ENCODE data around the gene SH3TC2.

Gene SH3TC2

GRCh38 chr5:149036970-149037369 is 25.9 kb downstream of the SH3TC2 start:
- in situ Hi-C loops (cut with HindIII; ENCODE audit: low pct_unique_long_range_greater_than_20kb, low sequenced_read_pairs): no loop called here
- DNase-seq (ENCODE audit: low read depth in 1 of 2, low spot score in 1 of 2): no peak
- TF ChIP-seq JUND (IDR thresholded peaks at IDR 0.05; ENCODE audit: low read depth): no peak

- TF ChIP-seq JUND (IDR thresholded peaks at IDR 0.05; ENCODE audit: low read depth): no peak
- in situ Hi-C loops (cut with HindIII; ENCODE audit: low pct_unique_long_range_greater_than_20kb, low sequenced_read_pairs): no loop called here
- DNase-seq (ENCODE audit: low read depth in 1 of 2, low spot score in 1 of 2): no peak
Measured at GRCh38 chr5:149036168-149036567, 26.7 kb downstream of the SH3TC2 start.

GRCh38 chr5:149035372-149035790 is 27.5 kb downstream of the SH3TC2 start:
- in situ Hi-C loops (cut with HindIII; ENCODE audit: low pct_unique_long_range_greater_than_20kb, low sequenced_read_pairs): no loop called here
- TF ChIP-seq JUND (IDR thresholded peaks at IDR 0.05; ENCODE audit: low read depth): no peak
- peak; percentile 60 to 84 for DNase-seq (ENCODE audit: low read depth in 1 of 2, low spot score in 1 of 2)

- in situ Hi-C loops (cut with HindIII; ENCODE audit: low pct_unique_long_range_greater_than_20kb, low sequenced_read_pairs): no loop called here
- TF ChIP-seq JUND (IDR thresholded peaks at IDR 0.05; ENCODE audit: low read depth): no peak
- no peak for DNase-seq (ENCODE audit: low read depth in 1 of 2, low spot score in 1 of 2)
Measured at GRCh38 chr5:149030838-149031397, 31.9 kb downstream of the SH3TC2 start.

- DNase-seq (ENCODE audit: low read depth in 1 of 2, low spot score in 1 of 2): peak in 1 of 2 experiments; percentile 34
- in situ Hi-C loops (cut with HindIII; ENCODE audit: low pct_unique_long_range_greater_than_20kb, low sequenced_read_pairs): no loop called here
- TF ChIP-seq JUND (IDR thresholded peaks at IDR 0.05; ENCODE audit: low read depth): no peak
Measured at GRCh38 chr5:149030392-149030791, 32.5 kb downstream of the SH3TC2 start.

GRCh38 chr5:149028984-149029383 is 33.9 kb downstream of the SH3TC2 start:
- DNase-seq (ENCODE audit: low read depth in 1 of 2, low spot score in 1 of 2): no peak
- TF ChIP-seq JUND (IDR thresholded peaks at IDR 0.05; ENCODE audit: low read depth): no peak
- in situ Hi-C loops (cut with HindIII; ENCODE audit: low pct_unique_long_range_greater_than_20kb, low sequenced_read_pairs): no loop called here

- no peak for TF ChIP-seq JUND (IDR thresholded peaks at IDR 0.05; ENCODE audit: low read depth)
- in situ Hi-C loops (cut with HindIII; ENCODE audit: low pct_unique_long_range_greater_than_20kb, low sequenced_read_pairs): no loop called here
- no peak for DNase-seq (ENCODE audit: low read depth in 1 of 2, low spot score in 1 of 2)
Measured at GRCh38 chr5:149028161-149028560, 34.7 kb downstream of the SH3TC2 start.

- no peak for DNase-seq (ENCODE audit: low read depth in 1 of 2, low spot score in 1 of 2)
- in situ Hi-C loops (cut with HindIII; ENCODE audit: low pct_unique_long_range_greater_than_20kb, low sequenced_read_pairs): no loop called here
- no peak for TF ChIP-seq JUND (IDR thresholded peaks at IDR 0.05; ENCODE audit: low read depth)
Measured at GRCh38 chr5:149027636-149028035, 35.2 kb downstream of the SH3TC2 start.

GRCh38 chr5:149024943-149025342 is 37.9 kb downstream of the SH3TC2 start:
- DNase-seq (ENCODE audit: low read depth in 1 of 2, low spot score in 1 of 2): no peak
- in situ Hi-C loops (cut with HindIII; ENCODE audit: low pct_unique_long_range_greater_than_20kb, low sequenced_read_pairs): no loop called here
- TF ChIP-seq JUND (IDR thresholded peaks at IDR 0.05; ENCODE audit: low read depth): no peak

- in situ Hi-C loops (cut with HindIII; ENCODE audit: low pct_unique_long_range_greater_than_20kb, low sequenced_read_pairs): no loop called here
- no peak for TF ChIP-seq JUND (IDR thresholded peaks at IDR 0.05; ENCODE audit: low read depth)
- no peak for DNase-seq (ENCODE audit: low read depth in 1 of 2, low spot score in 1 of 2)
Measured at GRCh38 chr5:149024477-149024876, 38.4 kb downstream of the SH3TC2 start.

- no peak for TF ChIP-seq JUND (IDR thresholded peaks at IDR 0.05; ENCODE audit: low read depth)
- no peak for DNase-seq (ENCODE audit: low read depth in 1 of 2, low spot score in 1 of 2)
- in situ Hi-C loops (cut with HindIII; ENCODE audit: low pct_unique_long_range_greater_than_20kb, low sequenced_read_pairs): no loop called here
Measured at GRCh38 chr5:149022200-149022599, 40.7 kb downstream of the SH3TC2 start.

- DNase-seq (ENCODE audit: low read depth in 1 of 2, low spot score in 1 of 2): peak in 1 of 2 experiments; percentile 33
- in situ Hi-C loops (cut with HindIII; ENCODE audit: low pct_unique_long_range_greater_than_20kb, low sequenced_read_pairs): no loop called here
- no peak for TF ChIP-seq JUND (IDR thresholded peaks at IDR 0.05; ENCODE audit: low read depth)
Measured at GRCh38 chr5:149019679-149020078, 43.2 kb downstream of the SH3TC2 start.

GRCh38 chr5:149018909-149019443 is 43.9 kb downstream of the SH3TC2 start:
- no peak for TF ChIP-seq JUND (IDR thresholded peaks at IDR 0.05; ENCODE audit: low read depth)
- no peak for DNase-seq (ENCODE audit: low read depth in 1 of 2, low spot score in 1 of 2)
- in situ Hi-C loops (cut with HindIII; ENCODE audit: low pct_unique_long_range_greater_than_20kb, low sequenced_read_pairs): no loop called here

- DNase-seq (ENCODE audit: low read depth in 1 of 2, low spot score in 1 of 2): no peak
- in situ Hi-C loops (cut with HindIII; ENCODE audit: low pct_unique_long_range_greater_than_20kb, low sequenced_read_pairs): no loop called here
- TF ChIP-seq JUND (IDR thresholded peaks at IDR 0.05; ENCODE audit: low read depth): no peak
Measured at GRCh38 chr5:149017636-149018035, 45.2 kb downstream of the SH3TC2 start.

Measured in T47D (cell line).